GM06990 (cell line): ENCODE data around the gene PCGF3.
"Not testable (repeated sequence)": the region's sequence is repeated elsewhere in the genome, so short reads cannot be mapped to it uniquely, and the experiment has no call there.

Source experiments
- DNase-seq: peaks from one replicate; pipeline ENCODE4 v3.0.0-alpha.2; 2011; ENCODE audit not compliant: insufficient read length; ENCODE audit errors: extremely low read depth
- H3K27me3 ChIP-seq: replicated peaks from 2 replicates; pipeline ENCODE4 v1.6.0; 2011; ENCODE audit warnings: low read length; ENCODE audit not compliant: control insufficient read depth, insufficient read depth
- H3K36me3 ChIP-seq: 2 replicates; pipeline ENCODE4 v1.5.1; 2011; ENCODE audit warnings: low read length; ENCODE audit not compliant: control insufficient read depth, insufficient read depth
- H3K4me3 ChIP-seq: replicated peaks from 2 replicates; pipeline ENCODE4 v1.5.1; 2011; ENCODE audit warnings: low read depth, mild to moderate bottlenecking, control low read depth, low read length
- TF ChIP-seq, protein P1 (sequence below): IDR thresholded peaks from 2 replicates; pipeline ENCODE4 v1.5.1; 2011; ENCODE audit warnings: low read length, control low read depth, mild to moderate bottlenecking, inconsistent platforms; ENCODE audit not compliant: insufficient read depth, poor library complexity, severe bottlenecking

PCGF3 gene

DNA sequence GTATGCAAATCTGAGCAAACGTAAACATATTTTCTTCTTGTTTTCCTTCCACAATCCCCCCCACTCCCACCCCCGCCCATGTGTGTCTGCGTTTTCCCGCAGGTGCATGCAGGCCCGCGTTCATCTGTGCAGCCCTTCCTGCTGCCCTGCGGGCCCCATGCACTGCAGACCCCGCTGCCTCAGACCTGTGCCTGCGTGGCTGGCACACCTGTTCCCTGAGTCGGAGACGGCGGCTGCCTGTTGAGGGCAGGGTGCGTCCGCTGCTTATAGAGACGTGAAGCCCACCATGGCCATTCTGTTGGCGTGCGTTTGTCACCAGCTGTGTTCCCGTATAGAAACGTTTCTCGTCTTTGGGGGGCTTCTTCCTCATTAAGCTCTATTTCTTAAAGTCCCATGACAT, 51.5 kb downstream of the PCGF3 start:
- TF ChIP-seq, protein P1, sequence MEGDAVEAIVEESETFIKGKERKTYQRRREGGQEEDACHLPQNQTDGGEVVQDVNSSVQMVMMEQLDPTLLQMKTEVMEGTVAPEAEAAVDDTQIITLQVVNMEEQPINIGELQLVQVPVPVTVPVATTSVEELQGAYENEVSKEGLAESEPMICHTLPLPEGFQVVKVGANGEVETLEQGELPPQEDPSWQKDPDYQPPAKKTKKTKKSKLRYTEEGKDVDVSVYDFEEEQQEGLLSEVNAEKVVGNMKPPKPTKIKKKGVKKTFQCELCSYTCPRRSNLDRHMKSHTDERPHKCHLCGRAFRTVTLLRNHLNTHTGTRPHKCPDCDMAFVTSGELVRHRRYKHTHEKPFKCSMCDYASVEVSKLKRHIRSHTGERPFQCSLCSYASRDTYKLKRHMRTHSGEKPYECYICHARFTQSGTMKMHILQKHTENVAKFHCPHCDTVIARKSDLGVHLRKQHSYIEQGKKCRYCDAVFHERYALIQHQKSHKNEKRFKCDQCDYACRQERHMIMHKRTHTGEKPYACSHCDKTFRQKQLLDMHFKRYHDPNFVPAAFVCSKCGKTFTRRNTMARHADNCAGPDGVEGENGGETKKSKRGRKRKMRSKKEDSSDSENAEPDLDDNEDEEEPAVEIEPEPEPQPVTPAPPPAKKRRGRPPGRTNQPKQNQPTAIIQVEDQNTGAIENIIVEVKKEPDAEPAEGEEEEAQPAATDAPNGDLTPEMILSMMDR = no peak
- H3K36me3 ChIP-seq = peaks cover 16% of the 10 kb centered on the region
- H3K4me3 ChIP-seq = no peak overlapping the region
- H3K27me3 ChIP-seq = no peaks in the 10 kb centered on the region
- DNase-seq = no peak

DNA sequence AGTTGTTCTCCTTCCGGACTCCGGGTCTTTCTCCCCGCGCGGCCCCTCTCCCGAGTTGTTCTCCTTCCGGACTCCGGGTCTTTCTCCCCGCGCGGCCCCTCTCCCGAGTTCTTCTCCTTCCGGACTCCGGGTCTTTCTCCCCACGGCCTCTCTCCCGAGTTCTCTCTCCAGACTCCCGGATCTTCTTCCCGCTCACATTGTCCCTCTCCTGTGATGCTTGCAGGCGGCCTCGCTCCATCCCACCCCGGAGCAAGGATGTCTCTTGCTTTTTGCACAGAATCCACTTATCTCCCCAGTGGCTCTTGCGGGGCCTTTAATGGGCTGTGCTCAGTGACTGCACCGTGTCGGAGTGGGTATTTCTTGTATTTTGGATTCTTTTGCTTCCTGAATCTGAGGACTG, 54.2 kb downstream of the PCGF3 start:
- not testable (repeated sequence) for H3K27me3 ChIP-seq, DNase-seq, H3K4me3 ChIP-seq
- H3K36me3 ChIP-seq = peaks cover 19% of the 10 kb centered on the region

DNA sequence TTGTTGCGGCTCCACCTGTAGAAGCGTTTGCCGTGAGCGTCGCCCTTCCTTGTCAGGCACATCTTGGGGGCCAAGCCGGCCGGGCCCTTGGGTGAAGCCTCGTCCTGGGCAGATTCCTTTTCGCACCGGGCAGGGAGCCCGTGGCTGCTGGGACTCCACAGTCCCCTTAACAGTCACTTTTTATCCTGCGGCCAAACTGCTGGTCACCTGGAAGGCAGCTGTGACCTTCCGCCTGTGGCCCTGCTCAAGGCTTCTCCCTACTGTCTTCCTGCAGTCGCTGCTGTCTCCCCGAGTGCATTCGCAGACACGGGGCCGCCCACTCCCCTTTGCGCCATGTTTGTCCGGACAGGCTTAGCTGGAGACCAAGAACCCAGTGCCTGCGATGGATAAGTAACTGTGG, 55.0 kb downstream of the PCGF3 start:
- no peak for DNase-seq
- TF ChIP-seq, protein P1 = no peak
- no peak overlapping the region for H3K4me3 ChIP-seq
- peaks cover 18% of the 10 kb centered on the region for H3K36me3 ChIP-seq
- H3K27me3 ChIP-seq = no peaks in the 10 kb centered on the region

DNA sequence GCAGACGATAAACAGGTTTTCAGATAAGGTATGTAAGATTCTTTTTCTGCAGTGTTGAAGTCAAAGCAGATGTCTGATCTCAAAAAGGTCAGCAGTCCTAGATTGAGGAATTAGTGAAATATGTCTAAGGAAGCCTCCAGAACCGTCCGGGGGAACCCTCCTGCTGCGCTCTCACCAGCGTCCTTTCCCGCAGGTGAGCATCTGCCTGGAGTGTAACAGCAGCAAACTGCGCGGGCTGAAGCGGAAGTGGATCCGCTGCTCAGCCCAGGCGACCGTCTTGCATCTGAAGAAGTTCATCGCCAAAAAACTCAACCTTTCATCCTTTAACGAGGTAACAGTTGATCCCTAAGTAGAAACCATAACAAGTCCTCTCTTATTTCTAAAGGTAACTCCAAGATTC, 55.5 kb downstream of the PCGF3 start:
- Histone ChIP-seq H3K36me3 (peaks cover 18% of the 10 kb centered on the region), H3K4me3 (no peak overlapping the region), H3K27me3 (no peaks in the 10 kb centered on the region)
- TF ChIP-seq, protein P1 = no peak
- DNase-seq = no peak

DNA sequence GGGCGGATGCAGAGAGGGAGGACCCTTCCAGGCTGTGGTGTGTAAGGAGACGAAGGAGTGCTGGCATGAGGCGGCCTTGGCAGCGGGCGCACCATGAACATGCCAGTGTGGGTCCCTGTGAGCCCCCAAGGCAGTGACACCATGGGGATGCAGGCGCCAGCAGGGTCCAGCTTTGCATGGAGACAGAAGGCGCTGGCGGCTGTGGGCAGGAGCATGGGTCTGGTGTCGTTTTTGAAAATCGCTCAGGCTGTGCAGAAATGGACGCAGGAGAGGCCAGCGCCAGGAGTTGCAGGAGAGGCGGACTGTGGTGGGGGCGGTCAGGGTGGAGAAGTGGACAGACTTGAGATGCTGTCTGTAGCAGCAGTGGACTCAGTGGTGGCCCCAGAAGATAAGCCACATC, 56.1 kb downstream of the PCGF3 start:
- Histone ChIP-seq H3K4me3 (no peak overlapping the region), H3K36me3 (peaks cover 19% of the 10 kb centered on the region), H3K27me3 (no peaks in the 10 kb centered on the region)
- DNase-seq = no peak
- TF ChIP-seq, protein P1 = no peak

DNA sequence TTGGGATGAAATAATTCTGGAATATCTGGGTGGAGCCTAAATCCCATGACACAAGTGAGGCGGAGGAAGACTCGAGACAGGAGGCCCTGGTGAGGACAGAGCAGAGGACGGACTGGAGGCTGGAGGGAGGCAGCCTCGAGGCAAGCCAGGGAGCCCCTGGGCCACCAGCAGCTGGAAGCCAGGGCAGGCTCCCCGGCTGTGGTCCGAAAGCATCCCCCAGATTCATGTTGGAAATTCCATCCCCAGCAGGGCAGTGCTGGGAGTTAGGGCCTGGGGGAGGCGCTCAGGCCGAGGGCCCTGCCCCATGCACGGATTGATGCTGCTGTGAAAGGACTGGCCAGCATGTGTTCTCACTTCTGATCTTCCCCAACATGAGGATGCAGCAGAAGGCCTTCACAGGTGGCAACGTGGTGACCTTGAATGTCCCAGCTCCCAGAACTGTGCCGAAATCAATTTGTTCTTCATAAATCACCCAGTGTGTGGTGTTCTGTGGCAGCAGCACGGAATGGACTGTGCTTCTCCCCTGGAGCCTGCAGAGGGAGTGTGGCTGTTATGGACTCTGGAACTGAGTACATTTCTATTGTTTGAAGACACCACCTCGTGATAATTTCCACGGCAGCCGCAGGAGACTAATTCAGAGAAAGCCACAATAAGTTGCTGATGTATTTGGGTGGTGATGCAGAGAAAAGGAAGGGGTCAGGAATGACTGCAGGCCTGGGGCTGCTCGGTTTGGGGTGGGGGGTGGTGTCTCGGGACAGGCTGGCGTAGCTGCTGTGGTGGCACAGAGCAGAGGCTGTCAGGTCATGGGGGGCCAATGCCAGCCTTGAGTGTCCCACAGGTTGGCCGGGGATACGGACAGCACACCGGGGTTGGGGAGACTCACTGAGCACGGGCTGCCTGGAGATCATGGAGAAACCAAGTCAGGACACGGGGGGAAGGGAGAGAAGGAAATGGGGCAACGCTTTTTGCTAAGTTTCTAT, 56.9 kb downstream of the PCGF3 start:
- Histone ChIP-seq H3K4me3 (no peak overlapping the region), H3K27me3 (no peaks in the 10 kb centered on the region), H3K36me3 (peaks cover 25% of the 10 kb centered on the region)
- TF ChIP-seq, protein P1 = no peak
- DNase-seq = no peak
